ENCODE results near the gene ABCC1.

The ABCC1 gene

GRCh38 chr16:16021646-16021987 is 72.2 kb downstream of the ABCC1 start:
- DNase-seq (ENCODE audit: low spot score) = no peak

- DNase-seq (ENCODE audit: low spot score) = no peak
Observed at GRCh38 chr16:16021988-16022682, 72.7 kb downstream of the ABCC1 start.

GRCh38 chr16:16022683-16023064 is 73.3 kb downstream of the ABCC1 start:
- DNase-seq (ENCODE audit: low spot score) = no peak

- DNase-seq (ENCODE audit: low spot score) = peak; percentile 80
Observed at GRCh38 chr16:16025214-16025968, 76.0 kb downstream of the ABCC1 start.

GRCh38 chr16:16027728-16028310 is 78.4 kb downstream of the ABCC1 start:
- no peak for DNase-seq (ENCODE audit: low spot score)

- DNase-seq (ENCODE audit: low spot score) = no peak
Observed at GRCh38 chr16:16028311-16028999, 79.0 kb downstream of the ABCC1 start.

DNA sequence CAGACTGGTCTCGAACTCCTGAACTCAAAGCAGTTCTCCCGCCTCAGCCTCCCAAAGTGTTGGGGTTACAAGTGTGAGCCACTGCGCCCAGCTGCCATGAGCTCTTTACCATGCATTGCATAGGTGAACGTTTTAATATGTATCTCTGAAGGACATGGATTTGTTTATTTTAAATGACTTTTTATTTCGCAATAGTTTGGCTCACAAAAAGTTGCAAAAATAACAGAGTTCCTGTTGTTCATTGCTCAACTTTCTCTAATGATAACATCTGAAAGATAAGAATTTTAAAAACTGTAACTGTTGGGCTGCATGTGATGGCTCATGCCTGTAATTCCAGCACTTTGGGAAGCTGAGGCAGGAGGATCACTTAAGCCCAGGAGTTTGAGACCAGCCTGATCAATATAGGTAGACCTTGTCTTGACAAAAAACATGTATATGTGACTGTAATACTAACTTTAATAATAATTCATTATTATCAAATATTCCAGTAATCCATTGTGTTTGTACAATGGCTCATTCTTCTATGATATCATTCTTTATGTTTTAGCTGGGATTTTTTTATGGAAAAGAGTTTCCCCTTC is 80.1 kb downstream of the ABCC1 start:
- DNase-seq (ENCODE audit: low spot score) = no peak

DNA sequence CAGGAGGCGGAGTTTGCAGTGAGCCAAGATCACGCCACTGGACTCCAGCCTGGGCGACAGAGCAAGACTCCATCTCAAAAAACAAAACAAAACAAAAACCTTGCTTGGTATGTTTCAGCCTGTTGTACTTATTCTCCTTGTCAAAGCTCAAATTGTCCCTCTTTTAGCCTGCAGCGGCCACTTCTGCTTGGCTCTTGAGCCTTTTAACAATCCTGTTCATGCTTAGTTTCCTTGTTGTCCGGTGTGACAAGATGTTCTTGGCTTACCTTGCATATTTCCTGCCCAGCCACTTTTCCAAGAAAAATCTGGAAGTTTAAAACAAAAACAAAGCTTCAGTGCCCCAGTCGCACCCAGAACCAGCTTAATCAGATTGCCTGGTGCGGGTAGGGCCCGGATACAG is 81.0 kb downstream of the ABCC1 start:
- DNase-seq (ENCODE audit: low spot score) = no peak

DNA sequence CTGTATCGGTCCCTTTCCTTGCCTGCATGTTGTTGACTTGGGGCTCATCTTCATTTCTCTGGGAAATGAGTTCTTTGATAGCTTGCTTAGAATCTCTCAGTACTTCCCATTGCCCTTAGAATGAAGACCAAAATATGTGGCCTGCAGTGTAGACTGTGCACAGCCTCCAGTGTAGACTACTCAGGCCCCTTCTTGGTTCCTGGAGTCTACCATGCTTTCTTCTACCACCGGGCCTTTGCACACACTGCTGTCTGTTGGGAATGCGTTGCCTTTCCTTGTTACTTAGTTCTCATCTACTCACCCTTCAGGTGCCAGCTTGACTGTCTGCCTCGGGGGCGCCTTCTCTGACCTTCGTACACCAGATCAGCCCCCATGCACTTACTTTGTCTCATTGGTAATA is 82.0 kb downstream of the ABCC1 start:
- DNase-seq (ENCODE audit: low spot score) = no peak

DNA sequence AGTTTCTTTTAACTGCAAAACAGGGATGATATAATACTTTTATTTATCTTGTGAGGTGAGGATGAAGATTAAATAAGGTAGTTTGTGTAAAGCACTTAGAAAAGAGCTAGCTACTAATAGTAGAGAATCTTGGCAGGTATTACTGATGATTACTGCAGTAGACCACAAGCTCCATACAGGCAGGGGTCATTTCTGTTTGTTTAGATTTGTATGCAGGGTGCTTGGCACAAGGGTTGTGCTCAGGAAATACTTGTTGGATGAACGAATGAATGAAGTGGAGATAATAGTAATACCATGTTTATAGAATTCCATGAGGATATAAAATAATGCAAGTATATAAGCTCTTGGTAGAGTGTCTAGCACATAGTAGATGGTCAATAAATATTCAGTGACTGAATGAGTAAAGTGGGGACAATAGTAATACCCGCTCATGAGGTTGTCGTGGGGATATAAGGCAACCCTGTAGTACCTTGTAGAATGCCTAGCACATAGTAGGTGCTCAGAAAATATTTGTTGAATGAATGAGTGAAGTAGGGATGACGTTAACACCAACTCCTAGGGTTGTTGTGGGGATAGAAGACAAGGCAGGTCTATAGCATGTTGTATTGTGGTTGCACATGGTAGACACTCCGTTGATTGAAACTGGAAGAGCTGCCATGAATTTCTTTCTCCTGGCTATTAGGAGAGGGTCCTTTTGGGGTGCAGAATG is 83.0 kb downstream of the ABCC1 start:
- DNase-seq (ENCODE audit: low spot score) = no peak

- peak; percentile 61 for DNase-seq (ENCODE audit: low spot score)
Observed at GRCh38 chr16:16033208-16033717, 83.8 kb downstream of the ABCC1 start.

DNA sequence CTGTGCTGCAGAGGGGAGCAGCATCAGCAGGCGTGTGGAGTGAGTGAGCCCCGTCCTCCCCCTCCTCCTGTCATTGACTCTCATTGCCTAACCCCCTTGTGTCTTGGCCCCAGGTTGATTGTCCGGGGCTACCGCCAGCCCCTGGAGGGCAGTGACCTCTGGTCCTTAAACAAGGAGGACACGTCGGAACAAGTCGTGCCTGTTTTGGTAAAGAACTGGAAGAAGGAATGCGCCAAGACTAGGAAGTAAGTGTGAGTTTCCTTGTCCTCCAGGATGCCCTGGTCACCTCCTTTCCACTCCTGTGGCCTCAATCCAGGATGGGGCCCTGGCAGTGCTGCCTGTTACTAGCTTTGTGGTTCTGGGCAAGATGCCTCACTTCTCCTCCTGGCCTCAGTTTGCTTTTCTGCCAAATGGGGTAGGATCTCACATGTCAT is 87.0 kb downstream of the ABCC1 start:
- DNase-seq (ENCODE audit: low spot score) = no peak

DNA sequence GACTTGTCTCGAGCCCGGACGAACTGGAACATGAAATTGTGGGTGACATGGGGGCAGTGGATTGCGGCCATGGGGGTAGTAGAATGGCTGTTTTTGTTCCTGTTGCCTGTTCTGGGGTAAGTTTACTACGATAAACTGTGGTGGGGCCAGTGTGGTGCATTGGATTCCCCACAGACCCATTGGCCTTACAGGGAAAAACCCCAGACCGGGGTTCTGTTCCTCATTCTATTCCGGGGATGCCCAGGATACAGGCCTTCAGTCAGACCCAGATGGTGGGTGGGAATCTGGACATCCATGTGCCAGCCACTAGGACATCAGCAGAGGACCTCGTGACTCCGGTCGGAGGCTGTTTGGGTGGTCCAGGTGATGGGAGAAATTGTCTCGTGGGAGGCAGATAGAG is 88.1 kb downstream of the ABCC1 start:
- DNase-seq (ENCODE audit: low spot score) = no peak

GRCh38 chr16:16037970-16038369 is 88.6 kb downstream of the ABCC1 start:
- no peak for DNase-seq (ENCODE audit: low spot score)

- DNase-seq (ENCODE audit: low spot score) = no peak
Observed at GRCh38 chr16:16038950-16039349, 89.5 kb downstream of the ABCC1 start.

DNA sequence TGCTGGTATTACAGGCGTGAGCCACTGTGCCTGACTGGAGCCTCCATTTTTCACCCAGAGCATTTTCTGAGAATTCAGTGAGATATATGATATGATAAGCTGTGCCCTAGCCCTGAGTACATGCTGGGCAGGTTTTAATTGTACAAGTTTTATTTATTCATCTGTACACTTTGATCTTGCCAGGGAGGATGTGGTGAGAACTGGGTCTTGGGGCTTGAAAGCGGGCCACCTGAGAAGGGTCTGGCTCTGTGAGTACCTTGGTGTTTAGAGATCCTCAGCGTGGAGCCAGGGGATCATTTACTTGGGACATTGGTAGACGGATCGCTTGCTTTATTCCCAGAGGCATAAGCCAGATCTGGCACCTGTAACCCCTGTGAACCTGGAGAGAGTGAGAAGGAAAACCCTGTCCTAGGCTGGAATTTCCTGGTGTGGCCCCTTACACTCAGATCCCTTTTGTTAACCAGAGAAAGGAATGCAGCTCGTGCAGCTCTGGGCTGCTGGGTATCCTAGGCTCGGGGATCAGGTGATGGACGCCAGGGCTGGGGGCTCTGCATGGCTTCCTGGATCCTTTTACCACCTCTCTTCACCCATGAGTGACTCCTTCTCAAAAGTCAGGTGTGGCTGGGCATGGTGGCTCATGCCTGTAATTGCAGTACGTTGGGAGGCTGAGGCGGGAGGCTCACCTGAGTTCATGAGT is 91.9 kb downstream of the ABCC1 start:
- DNase-seq (ENCODE audit: low spot score) = peak; percentile 30

GRCh38 chr16:16042076-16042475 is 92.7 kb downstream of the ABCC1 start:
- no peak for DNase-seq (ENCODE audit: low spot score)

- DNase-seq (ENCODE audit: low spot score) = no peak
Observed at GRCh38 chr16:16045296-16045695, 95.9 kb downstream of the ABCC1 start.

DNA sequence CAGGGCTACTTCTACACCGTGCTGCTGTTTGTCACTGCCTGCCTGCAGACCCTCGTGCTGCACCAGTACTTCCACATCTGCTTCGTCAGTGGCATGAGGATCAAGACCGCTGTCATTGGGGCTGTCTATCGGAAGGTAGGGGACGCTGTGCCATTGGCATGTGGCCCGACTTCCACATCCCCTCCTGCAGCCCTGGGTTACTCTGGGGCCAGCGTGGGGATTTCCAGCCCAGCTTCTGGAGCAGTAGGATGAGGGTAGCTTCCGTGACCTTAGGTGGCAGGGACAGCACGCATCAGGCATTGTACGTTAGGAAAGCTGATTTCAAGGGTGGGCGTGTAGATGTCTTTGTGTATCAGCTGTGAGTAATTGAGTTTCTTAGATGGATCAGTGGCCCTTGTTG is 96.5 kb downstream of the ABCC1 start:
- DNase-seq (ENCODE audit: low spot score) = no peak

- DNase-seq (ENCODE audit: low spot score) = no peak
Observed at GRCh38 chr16:16047761-16048160, 98.3 kb downstream of the ABCC1 start.

Data from CD4-positive, alpha-beta T cell treated with Interleukin-15 for 4 hours (primary cell).